Panc1 (cell line): ENCODE results near the gene NMRK2. TPM values are rescaled to one million over a fixed set of nuclear protein-coding genes. Genes with fewer than 3 reads are reported as not detected.
A peak's percentile ranks its signal among the peaks of the same experiment; 100 is the strongest.

ENCODE experiments used
- ATAC-seq: fragments of 200-7000 bp; cut with Tn5 transposase; 2 replicates; pipeline ENCODE4 v1.9.1; 2020; ENCODE audit warnings: mild to moderate bottlenecking, moderate library complexity
- BruUV-seq: library from RNA; stranded (reverse); fragments of 400-500 nt; replicated peaks from 2 replicates; lab custom pipeline; 2021; lab: Mats Ljungman, UMichigan
- CTCF ChIA-PET: fragments of 300-600 bp; sonication (Branson Sonifier 250); formaldehyde crosslinking; loops from one replicate; lab custom pipeline; 2022; ENCODE audit warnings: antibody characterized with exemption; lab: Charles Lee
- POLR2A ChIA-PET: fragments of 300-600 bp; sonication (Branson Sonifier 250); formaldehyde crosslinking; loops from one replicate; lab custom pipeline; 2022; ENCODE audit warnings: antibody characterized with exemption; lab: Charles Lee
- DNase-seq: peaks from one replicate; pipeline ENCODE4 v3.0.0-alpha.2; 2010; ENCODE audit warnings: low read depth, low spot score
- H3K27ac ChIP-seq: 2 replicates; pipeline ENCODE4 v1.5.1; 2011; ENCODE audit warnings: mild to moderate bottlenecking, low read length, inconsistent platforms
- H3K27me3 ChIP-seq: fragments of 200-500 bp; sonication (Bioruptor generic); 2 replicates; pipeline ENCODE4 v1.6.0; 2014; ENCODE audit warnings: low read length, inconsistent platforms; ENCODE audit not compliant: control insufficient read depth, insufficient read depth
- H3K36me3 ChIP-seq: fragments of 200-500 bp; sonication (Bioruptor generic); 2 replicates; pipeline ENCODE4 v1.5.1; 2014; ENCODE audit warnings: inconsistent platforms, mild to moderate bottlenecking, low read length, moderate library complexity; ENCODE audit not compliant: control insufficient read depth, insufficient read depth
- H3K4me1 ChIP-seq: 2 replicates; pipeline ENCODE4 v1.5.1; 2011; ENCODE audit warnings: inconsistent platforms, mild to moderate bottlenecking, low read length, moderate library complexity; ENCODE audit not compliant: control insufficient read depth, insufficient read depth
- H3K4me3 ChIP-seq, 2 experiments: 2 replicates each; pipeline ENCODE4 v1.5.1; 2011 to 2012; ENCODE audit warnings: low read depth in 2 of 2, low read length in 2 of 2, mild to moderate bottlenecking in 2 of 2, inconsistent platforms in 1 of 2, moderate library complexity in 1 of 2
- H3K9me3 ChIP-seq: fragments of 200-500 bp; sonication (Bioruptor generic); 2 replicates; pipeline ENCODE4 v1.5.1; 2014; ENCODE audit warnings: low read depth, mild to moderate bottlenecking, inconsistent platforms, low read length, moderate library complexity; ENCODE audit not compliant: control insufficient read depth, insufficient read depth
- CTCF ChIP-seq: fragments of 450-650 bp; IDR thresholded peaks from 2 replicates; pipeline ENCODE4 v1.5.1; 2017; ENCODE audit warnings: mild to moderate bottlenecking
- POLR2AphosphoS5 ChIP-seq: IDR thresholded peaks from 2 replicates; pipeline ENCODE4 v1.6.1; 2012; ENCODE audit warnings: mild to moderate bottlenecking, low read depth, low read length, moderate library complexity
- REST ChIP-seq, 2 experiments: IDR thresholded peaks; 2 replicates each; pipeline ENCODE4 v1.6.1; 2011 to 2012; ENCODE audit warnings: low read depth in 2 of 2, control low read depth in 1 of 2, low read length in 1 of 2, mild to moderate bottlenecking in 1 of 2, moderate library complexity in 1 of 2; ENCODE audit not compliant: insufficient read depth in 1 of 2
- SIN3A ChIP-seq: IDR thresholded peaks from 2 replicates; pipeline ENCODE4 v1.6.1; 2012; ENCODE audit warnings: low read depth, mild to moderate bottlenecking, low read length, moderate library complexity, borderline replicate concordance; ENCODE audit not compliant: insufficient read depth
- TCF7L2 ChIP-seq: IDR thresholded peaks from 2 replicates; pipeline ENCODE4 v1.6.1; 2011; ENCODE audit warnings: mild to moderate bottlenecking, low read depth, low read length, inconsistent platforms
- in situ Hi-C: cut with HindIII; loops from 2 replicates; pipeline ENCODE4 v1.10.0; 2016; ENCODE audit warnings: low sequenced_read_pairs, low pct_unique_long_range_greater_than_20kb
- intact Hi-C: fragments of 100-400 bp; cut with micrococcal nuclease; formaldehyde crosslinking; loops from one replicate; pipeline ENCODE4 v1.10.0; 2022; ENCODE audit not compliant: unreplicated experiment
- total RNA-seq: library from RNA; stranded (reverse); gene quantifications from one replicate; pipeline ENCODE4 v1.2.1, GENCODE V29; 2021; ENCODE audit not compliant: unreplicated experiment

NMRK2 gene
- total RNA-seq, 1 experiment from 2014 or later, result 0.21 TPM

GRCh38 chr19:3899531-3900294 lies 33.2 kb upstream of the NMRK2 start:
- POLR2A ChIA-PET, result no interaction called here
- Histone ChIP-seq H3K9me3 (no peaks in the 10 kb centered on the region), H3K4me3 (no peak overlapping the region), H3K36me3 (no peaks in the 10 kb centered on the region), H3K4me1 (no peaks in the 10 kb centered on the region), H3K27ac (no peak overlapping the region), H3K27me3 (no peaks in the 10 kb centered on the region)
- CTCF ChIA-PET, result no interaction called here
- BruUV-seq, result no TSS peak
- TF ChIP-seq CTCF, result no peak
- TF ChIP-seq SIN3A, result no peak
- TF ChIP-seq POLR2AphosphoS5, result no peak
- TF ChIP-seq REST (IDR thresholded peaks at IDR 0.05; ENCODE audit: insufficient read depth in 1 of 2, low read depth in 2 of 2, low read length in 1 of 2), result no peak
- no peak for TF ChIP-seq TCF7L2
- DNase-seq, result no peak
- in situ Hi-C loops, result no loop called here
- ATAC-seq, result no peak
- intact Hi-C loops, result no loop called here

- CTCF ChIA-PET, result no interaction called here
- Histone ChIP-seq H3K27ac (no peak overlapping the region), H3K9me3 (no peaks in the 10 kb centered on the region), H3K27me3 (no peaks in the 10 kb centered on the region), H3K4me1 (no peaks in the 10 kb centered on the region), H3K36me3 (no peaks in the 10 kb centered on the region), H3K4me3 (no peak overlapping the region)
- BruUV-seq, result no TSS peak
- no peak for DNase-seq
- in situ Hi-C loops, result no loop called here
- peak; percentile 51; the same call in 1 of the 2 replicates for ATAC-seq
- intact Hi-C loops, result no loop called here
- POLR2A ChIA-PET, result no interaction called here
- TF ChIP-seq TCF7L2 (no peak), CTCF (no peak), POLR2AphosphoS5 (no peak), SIN3A (no peak), REST (IDR thresholded peaks at IDR 0.05; ENCODE audit: insufficient read depth in 1 of 2, low read depth in 2 of 2, low read length in 1 of 2) (no peak)
Observed at GRCh38 chr19:3902317-3902973, 30.4 kb upstream of the NMRK2 start.
